ENCODE measurements around the gene SPIRE1. TPM values are rescaled to one million over a fixed set of nuclear protein-coding genes. Genes with fewer than 3 reads are reported as not detected.

The SPIRE1 gene
- total and polyA plus RNA-seq, 2 of the 4 experiments (the other 2 are of a cell fraction), result 11.6 to 31.4 TPM

GRCh38 chr18:12567849-12568248, 90.1 kb downstream of the SPIRE1 start:
- no CpG with 5 or more reads among the region's 4 CpGs for WGBS, 2 experiments (ENCODE audit: extremely low coverage in 2 of 2, insufficient read length in 1 of 2)
- Histone ChIP-seq H3K9ac (ENCODE audit: low read depth, low read length) (no peak overlapping the region), H3K9me3 (ENCODE audit: control insufficient read depth, insufficient read depth, low read length) (no peaks in the 10 kb centered on the region), H4K20me1 (ENCODE audit: insufficient read depth, low read length) (peaks cover 10% of the 10 kb centered on the region; the same call in 1 of the 2 replicates), H3K27ac (ENCODE audit: insufficient read depth, low read length) (no peak overlapping the region), H4K91ac (ENCODE audit: insufficient read depth, low read depth, low read length) (no peak overlapping the region), H3K18ac (ENCODE audit: low read depth, low read length) (no peak overlapping the region), H3K56ac (ENCODE audit: extremely low read depth, insufficient read depth, low read length) (no peak overlapping the region), H3K36me3 (ENCODE audit: control insufficient read depth, insufficient read depth, low read length) (no peaks in the 10 kb centered on the region), H3K79me1 (ENCODE audit: low read depth in 1 of 2, low read length in 2 of 2) (peaks cover 32 to 33% of the 10 kb centered on the region in 2 experiments), H2AFZ (replicated peaks; ENCODE audit: low read length, poor library complexity) (no peak overlapping the region), H2AK5ac (ENCODE audit: low read depth, low read length) (no peak overlapping the region), H2BK20ac (ENCODE audit: low read depth, low read length) (no peak overlapping the region), H2BK120ac (ENCODE audit: low read depth, low read length) (no peak overlapping the region), H3K9me1 (ENCODE audit: insufficient read depth, low read length) (no peaks in the 10 kb centered on the region; the same call in 1 of the 2 replicates), H4K5ac (ENCODE audit: low read depth, low read length) (no peak overlapping the region), H4K8ac (ENCODE audit: low read depth in 2 of 2, low read length in 2 of 2) (no peak overlapping the region), H3K23ac (ENCODE audit: low read depth, low read length) (no peak overlapping the region), H3K27me3 (ENCODE audit: control insufficient read depth, insufficient read depth, low read length) (no peaks in the 10 kb centered on the region), H3K4ac (ENCODE audit: low read depth, low read length) (no peak overlapping the region), H3K4me2 (ENCODE audit: low read depth, low read length) (no peak overlapping the region), H3K14ac (replicated peaks; ENCODE audit: low read depth, low read length) (no peak overlapping the region), H3K4me1 (ENCODE audit: control insufficient read depth, insufficient read depth, low read length) (no peaks in the 10 kb centered on the region), H2AK9ac (replicated peaks; ENCODE audit: low read depth, low read length, poor library complexity) (no peak overlapping the region), H2BK15ac (ENCODE audit: low read depth, low read length) (no peak overlapping the region), H2BK5ac (ENCODE audit: low read depth, low read length, poor library complexity, severe bottlenecking) (no peak overlapping the region), H3K4me3 (ENCODE audit: insufficient read depth, low read depth, low read length) (no peak overlapping the region)
- DNase-seq, result no peak
- no peak for ATAC-seq (ENCODE audit: low read depth)
- intact Hi-C loops (cut with micrococcal nuclease) (no loop called here), in situ Hi-C loops (cut with MboI; ENCODE audit: low sequenced_read_pairs) (no loop called here), dilution Hi-C loops (cut with HindIII; ENCODE audit: low sequenced_read_pairs, unreplicated experiment) (no loop called here)
- ChIA-PET POLR2A (ENCODE audit: unreplicated experiment) (no interaction called here), CTCF (interaction anchor here (1.3 kb wide), 1 partner anchor 52 kb away, joined by 3 read pairs; no protein-coding TSS in a partner anchor)
- TF ChIP-seq BHLHE40 (IDR thresholded peaks at IDR 0.05; ENCODE audit: low read depth, low read length), result no peak
- no peak for TF ChIP-seq CTCF (conservative IDR thresholded peaks at IDR 0.05; ENCODE audit: low read depth, low read length)
- no peak for TF ChIP-seq MXI1 (IDR thresholded peaks at IDR 0.05; ENCODE audit: borderline replicate concordance, low read depth, low read length)
- no peak for TF ChIP-seq RCOR1 (IDR thresholded peaks at IDR 0.05; ENCODE audit: insufficient replicate concordance, low read length)
- no peak for TF ChIP-seq FOS (IDR thresholded peaks at IDR 0.05; ENCODE audit: low read depth, low read length)
- no peak for TF ChIP-seq RAD21 (IDR thresholded peaks at IDR 0.05; ENCODE audit: low read length)
- BruUV-seq (replicated peaks), result no TSS peak

All from IMR-90 (cell line).